OCI-LY1 (cell line): ENCODE results near the gene DPM3.

ENCODE experiments used
- H2AFZ ChIP-seq: fragments of 200-600 bp; sonication (generic), shearing (Covaris generic); 2 replicates; pipeline ENCODE4 v1.6.0; 2014; ENCODE audit warnings: antibody characterized with exemption, mild to moderate bottlenecking, low read length
- H3F3A ChIP-seq: fragments of 200-600 bp; sonication (generic), shearing (Covaris generic); 2 replicates; pipeline ENCODE4 v1.6.0; 2014; ENCODE audit warnings: mild to moderate bottlenecking, antibody characterized with exemption, low read length, moderate library complexity; ENCODE audit not compliant: insufficient read depth
- H3K27ac ChIP-seq: fragments of 200-600 bp; sonication (generic); 2 replicates; pipeline ENCODE4 v1.5.1; 2014; ENCODE audit warnings: low read length, mixed run types, mild to moderate bottlenecking, low read depth; ENCODE audit not compliant: poor library complexity, severe bottlenecking
- H3K27me3 ChIP-seq: fragments of 200-600 bp; sonication (generic); 2 replicates; pipeline ENCODE4 v1.6.0; 2014; ENCODE audit warnings: antibody characterized with exemption, mild to moderate bottlenecking, low read length, moderate library complexity; ENCODE audit not compliant: insufficient read depth
- H3K36me3 ChIP-seq: fragments of 200-600 bp; sonication (generic); 2 replicates; pipeline ENCODE4 v1.6.1; 2014; ENCODE audit warnings: mild to moderate bottlenecking, antibody characterized with exemption, low read length, moderate library complexity, mixed read lengths; ENCODE audit not compliant: insufficient read depth
- H3K4me1 ChIP-seq: fragments of 200-600 bp; sonication (generic); 2 replicates; pipeline ENCODE4 v1.5.1; 2014; ENCODE audit warnings: mild to moderate bottlenecking, low read length, moderate library complexity; ENCODE audit not compliant: insufficient read depth, severe bottlenecking
- H3K4me2 ChIP-seq: fragments of 200-600 bp; sonication (generic), shearing (Covaris generic); 2 replicates; pipeline ENCODE4 v1.6.1; 2014; ENCODE audit warnings: low read length
- H3K4me3 ChIP-seq: fragments of 200-600 bp; sonication (generic); 2 replicates; pipeline ENCODE4 v1.5.1; 2014; ENCODE audit warnings: low read length, low read depth, mild to moderate bottlenecking, mixed read lengths; ENCODE audit not compliant: poor library complexity, severe bottlenecking
- H3K79me2 ChIP-seq: fragments of 200-600 bp; shearing (Covaris generic); 2 replicates; pipeline ENCODE4 v1.6.1; 2016; ENCODE audit warnings: mixed run types, low read length, mixed read lengths; ENCODE audit not compliant: insufficient read depth
- H3K9ac ChIP-seq: fragments of 200-600 bp; sonication (generic), shearing (Covaris generic); 2 replicates; pipeline ENCODE4 v1.6.1; 2014; ENCODE audit warnings: mild to moderate bottlenecking, low read length, mixed read lengths
- H3K9me2 ChIP-seq: fragments of 200-600 bp; sonication (generic), shearing (Covaris generic); 2 replicates; pipeline ENCODE4 v1.6.1; 2014; ENCODE audit warnings: low read depth, mild to moderate bottlenecking, low read length, mixed read lengths
- H3K9me3 ChIP-seq: fragments of 200-600 bp; shearing (Covaris generic); 2 replicates; pipeline ENCODE4 v1.6.1; 2014; ENCODE audit warnings: low read length, mixed read lengths
- H4K20me1 ChIP-seq: fragments of 200-600 bp; sonication (generic), shearing (Covaris generic); 2 replicates; pipeline ENCODE4 v1.6.0; 2016; ENCODE audit warnings: mild to moderate bottlenecking, low read length; ENCODE audit not compliant: insufficient read depth
- EZH2 ChIP-seq: fragments of 200-600 bp; sonication (generic), shearing (Covaris generic); IDR thresholded peaks from 2 replicates; pipeline ENCODE4 v1.8.0; 2017; ENCODE audit warnings: borderline replicate concordance, mixed run types, mild to moderate bottlenecking, antibody characterized with exemption, low read length, moderate library complexity, mixed read lengths
- TF ChIP-seq, protein P1 (sequence below): fragments of 200-600 bp; sonication (generic), shearing (Covaris generic); IDR thresholded peaks from 2 replicates; pipeline ENCODE4 v1.5.1; 2017; ENCODE audit warnings: mild to moderate bottlenecking, antibody characterized with exemption, low read length, moderate library complexity, mixed read lengths

The DPM3 gene

GRCh38 chr1:155137154-155137949, 3.0 kb downstream of the DPM3 start:
- peaks cover 3% of the 10 kb centered on the region; the same call in 1 of the 2 replicates for H3K27me3 ChIP-seq
- H3F3A ChIP-seq: 0 out of 2 replicates have a peak, but pooled peaks cover 3% of the 10 kb centered on the region
- no peaks in the 10 kb centered on the region for H4K20me1 ChIP-seq
- no peaks in the 10 kb centered on the region for H3K79me2 ChIP-seq
- no peak for TF ChIP-seq EZH2
- TF ChIP-seq, protein P1, sequence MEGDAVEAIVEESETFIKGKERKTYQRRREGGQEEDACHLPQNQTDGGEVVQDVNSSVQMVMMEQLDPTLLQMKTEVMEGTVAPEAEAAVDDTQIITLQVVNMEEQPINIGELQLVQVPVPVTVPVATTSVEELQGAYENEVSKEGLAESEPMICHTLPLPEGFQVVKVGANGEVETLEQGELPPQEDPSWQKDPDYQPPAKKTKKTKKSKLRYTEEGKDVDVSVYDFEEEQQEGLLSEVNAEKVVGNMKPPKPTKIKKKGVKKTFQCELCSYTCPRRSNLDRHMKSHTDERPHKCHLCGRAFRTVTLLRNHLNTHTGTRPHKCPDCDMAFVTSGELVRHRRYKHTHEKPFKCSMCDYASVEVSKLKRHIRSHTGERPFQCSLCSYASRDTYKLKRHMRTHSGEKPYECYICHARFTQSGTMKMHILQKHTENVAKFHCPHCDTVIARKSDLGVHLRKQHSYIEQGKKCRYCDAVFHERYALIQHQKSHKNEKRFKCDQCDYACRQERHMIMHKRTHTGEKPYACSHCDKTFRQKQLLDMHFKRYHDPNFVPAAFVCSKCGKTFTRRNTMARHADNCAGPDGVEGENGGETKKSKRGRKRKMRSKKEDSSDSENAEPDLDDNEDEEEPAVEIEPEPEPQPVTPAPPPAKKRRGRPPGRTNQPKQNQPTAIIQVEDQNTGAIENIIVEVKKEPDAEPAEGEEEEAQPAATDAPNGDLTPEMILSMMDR: no peak
- peak overlapping the region; percentile 86 for H3K4me3 ChIP-seq
- peaks cover 5% of the 10 kb centered on the region; the same call in 1 of the 2 replicates for H3K9me3 ChIP-seq
- peak overlapping the region; percentile 90; the same call in 1 of the 2 replicates for H3K9ac ChIP-seq
- no peaks in the 10 kb centered on the region for H3K9me2 ChIP-seq
- peak overlapping the region; percentile 75 for H3K27ac ChIP-seq
- no peaks in the 10 kb centered on the region for H3K36me3 ChIP-seq
- H3K4me1 ChIP-seq: peaks cover 34% of the 10 kb centered on the region
- peak overlapping the region; percentile 86 for H3K4me2 ChIP-seq
- no peak overlapping the region for H2AFZ ChIP-seq

GRCh38 chr1:155136748-155137147, 3.6 kb downstream of the DPM3 start:
- Histone ChIP-seq H4K20me1 (no peaks in the 10 kb centered on the region), H3K4me2 (peak overlapping the region; percentile 86), H3K9me2 (no peaks in the 10 kb centered on the region), H3F3A (0 out of 2 replicates have a peak, but pooled peaks cover 3% of the 10 kb centered on the region), H3K36me3 (no peaks in the 10 kb centered on the region), H2AFZ (no peak overlapping the region), H3K9me3 (peaks cover 5% of the 10 kb centered on the region; the same call in 1 of the 2 replicates), H3K27me3 (no peaks in the 10 kb centered on the region; the same call in 1 of the 2 replicates), H3K4me3 (peak overlapping the region; percentile 86), H3K4me1 (peaks cover 34% of the 10 kb centered on the region), H3K9ac (peak overlapping the region; percentile 90), H3K79me2 (no peaks in the 10 kb centered on the region), H3K27ac (peak overlapping the region; percentile 75)
- TF ChIP-seq, protein P1: no peak; the same call in 1 of the 2 replicates
- TF ChIP-seq EZH2: no peak

DNA sequence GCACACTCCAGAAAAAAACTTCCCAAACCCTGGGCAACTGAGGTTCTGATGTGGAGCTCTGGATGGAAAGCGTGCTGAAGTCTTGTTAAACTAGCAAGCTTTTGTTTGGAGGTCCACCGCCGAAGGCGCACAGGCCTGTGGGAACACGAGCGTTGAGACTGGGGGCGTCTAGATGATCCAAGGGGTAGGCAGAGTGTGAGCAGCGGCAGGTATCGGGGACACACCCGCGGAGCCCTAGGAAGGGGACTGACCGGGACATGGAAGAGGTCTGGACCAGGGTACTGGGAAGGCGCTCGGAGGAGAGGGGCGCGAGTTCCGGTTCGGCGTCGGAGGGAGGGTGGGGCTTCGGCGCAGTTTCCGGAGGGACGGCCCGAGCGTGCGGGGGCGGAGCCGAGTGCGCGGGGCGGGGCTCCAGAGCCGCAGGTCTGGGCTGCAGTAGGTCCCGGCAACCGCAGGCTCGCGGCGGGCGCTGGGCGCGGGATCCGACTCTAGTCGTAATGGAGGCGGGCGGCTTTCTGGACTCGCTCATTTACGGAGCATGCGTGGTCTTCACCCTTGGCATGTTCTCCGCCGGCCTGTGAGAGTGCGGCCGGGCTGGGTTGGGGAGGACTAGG, 4.8 kb downstream of the DPM3 start, which contains the start of gene SLC50A1:
Gene SLC50A1, plus strand, starts transcription at position 438 of the 614 bp plus-strand sequence. Its CDS starts 60 bp downstream, at position 498.
- Histone ChIP-seq H3K9ac (peak within 1 kb of the TSS; percentile 90), H3K9me3 (no peaks in the 10 kb centered on the region), H3K79me2 (no peaks in the 10 kb centered on the region), H3F3A (0 out of 2 replicates have a peak, but pooled peaks cover 3% of the 10 kb centered on the region), H3K27ac (peak within 1 kb of the TSS; percentile 75), H3K27me3 (no peaks in the 10 kb centered on the region), H3K36me3 (no peaks in the 10 kb centered on the region), H3K4me3 (peak within 1 kb of the TSS; percentile 86), H3K9me2 (no peaks in the 10 kb centered on the region), H3K4me1 (peaks cover 32% of the 10 kb centered on the region), H4K20me1 (no peaks in the 10 kb centered on the region), H3K4me2 (peak within 1 kb of the TSS; percentile 86), H2AFZ (no peak within 1 kb of the TSS)
- TF ChIP-seq, protein P1: no peak
- TF ChIP-seq EZH2: no peak
